CD1c-positive myeloid dendritic cell (primary cell): ENCODE data around the gene PHKA1.
"Not testable (repeated sequence)": the region's sequence is repeated elsewhere in the genome, so short reads cannot be mapped to it uniquely, and the experiment has no call there.

ENCODE experiments used
- DNase-seq: peaks from one replicate; pipeline ENCODE4 v3.0.0-alpha.2; 2016; ENCODE audit errors: extremely low spot score

Gene PHKA1

GRCh38 chrX:72572248-72573157, 141.6 kb downstream of the PHKA1 start, which contains the start of gene HDAC8:
HDAC8 (minus strand) TSS chrX:72572843; CDS start chrX:72572761, 82 bp downstream.
- peak; percentile 75 for DNase-seq

- no peak for DNase-seq
Observed at GRCh38 chrX:72569786-72570185, 144.3 kb downstream of the PHKA1 start.

DNA sequence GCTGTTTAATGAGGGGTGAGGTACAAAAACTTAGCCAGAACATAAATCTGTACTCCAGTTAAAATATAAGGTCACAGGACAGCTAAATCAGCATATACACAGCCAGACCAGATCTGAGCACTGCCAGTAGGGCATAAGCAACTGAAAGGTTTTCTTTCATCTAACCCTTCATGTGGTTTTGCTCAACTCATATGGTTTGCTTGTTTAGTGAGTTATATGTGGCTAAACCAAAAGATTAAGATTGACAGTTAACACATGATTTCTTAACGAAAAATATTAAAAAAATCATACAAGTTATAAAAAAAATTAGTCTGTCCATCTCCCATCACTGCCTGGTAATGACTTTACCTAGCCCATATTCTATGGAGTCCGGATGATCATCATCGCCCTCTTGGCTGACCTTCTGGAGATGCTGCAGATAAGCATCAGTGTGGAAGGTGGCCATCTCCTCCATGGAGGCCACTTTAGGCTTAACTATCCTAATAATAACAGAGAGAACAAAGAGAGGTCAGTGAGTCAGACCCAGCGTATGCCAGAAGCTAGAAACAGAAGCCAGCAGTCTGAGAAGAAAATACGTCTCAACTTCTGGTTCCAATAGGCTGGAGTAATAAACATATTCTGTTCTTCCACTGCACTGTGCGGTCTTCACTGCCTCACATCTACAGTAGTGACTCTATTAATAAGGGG, 145.6 kb downstream of the PHKA1 start:
- no peak for DNase-seq

GRCh38 chrX:72566448-72566847, 147.7 kb downstream of the PHKA1 start:
- no peak for DNase-seq

DNA sequence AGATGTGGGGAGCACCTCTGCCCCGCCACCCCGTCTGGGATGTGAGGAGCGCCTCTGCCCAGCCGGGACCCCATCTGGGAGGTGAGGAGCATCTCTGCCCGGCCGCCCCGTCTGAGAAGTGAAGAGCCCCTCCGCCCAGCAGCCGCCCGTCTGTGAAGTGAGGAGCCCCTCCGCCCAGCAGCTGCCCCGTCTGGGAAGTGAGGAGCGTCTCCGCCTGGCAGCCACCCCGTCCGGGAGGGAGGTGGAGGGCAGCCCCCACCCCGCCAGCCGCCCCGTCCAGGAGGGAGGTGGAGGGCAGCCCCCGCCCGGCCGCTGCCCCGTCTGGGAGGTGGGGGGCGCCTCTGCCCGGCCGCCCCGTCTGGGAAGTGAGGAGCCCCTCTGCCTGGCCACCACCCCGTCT, 154.5 kb downstream of the PHKA1 start:
- not testable (repeated sequence) for DNase-seq

- no peak for DNase-seq
Observed at GRCh38 chrX:72554448-72555140, 159.5 kb downstream of the PHKA1 start.

DNA sequence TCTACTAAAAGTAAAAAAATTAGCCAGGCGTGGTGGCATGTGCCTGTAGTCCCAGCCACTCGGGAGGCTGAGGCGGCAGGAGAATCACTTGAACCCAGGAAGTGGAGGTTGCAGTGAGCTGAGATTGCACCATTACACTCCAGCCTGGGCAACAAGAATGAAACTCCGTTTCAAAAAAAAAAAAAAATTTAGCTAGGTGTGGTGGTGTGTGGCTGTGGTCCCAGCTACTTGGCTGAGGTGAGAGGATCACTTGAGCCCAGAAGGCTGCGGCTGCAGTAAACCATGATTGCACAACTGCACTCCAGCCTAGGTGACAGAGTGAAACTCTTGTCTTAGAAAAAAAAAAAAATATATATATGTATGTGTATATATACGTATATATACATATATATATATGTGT, 161.7 kb downstream of the PHKA1 start:
- not testable (repeated sequence) for DNase-seq

- DNase-seq: no peak
Observed at GRCh38 chrX:72545990-72546389, 168.1 kb downstream of the PHKA1 start.

DNA sequence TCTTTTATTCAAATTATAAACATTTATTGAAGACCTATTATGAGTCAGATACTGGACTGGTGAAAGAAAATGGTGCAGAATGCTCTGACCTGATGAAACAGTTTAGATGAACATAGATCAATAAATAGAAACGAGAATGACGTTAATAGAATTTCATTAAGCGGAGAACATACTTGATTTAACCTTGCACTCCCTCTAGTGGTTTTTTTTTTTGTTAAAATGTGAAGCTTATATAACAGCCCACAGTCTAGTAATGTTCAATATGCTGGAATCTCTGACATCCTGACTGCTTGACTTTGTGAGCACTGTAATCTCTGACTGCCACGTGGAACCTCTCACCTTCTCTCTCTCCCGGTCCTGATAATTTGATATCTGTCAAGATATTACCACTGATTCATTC, 173.8 kb downstream of the PHKA1 start:
- DNase-seq: no peak

GRCh38 chrX:72539822-72540221, 174.3 kb downstream of the PHKA1 start:
- no peak for DNase-seq

DNA sequence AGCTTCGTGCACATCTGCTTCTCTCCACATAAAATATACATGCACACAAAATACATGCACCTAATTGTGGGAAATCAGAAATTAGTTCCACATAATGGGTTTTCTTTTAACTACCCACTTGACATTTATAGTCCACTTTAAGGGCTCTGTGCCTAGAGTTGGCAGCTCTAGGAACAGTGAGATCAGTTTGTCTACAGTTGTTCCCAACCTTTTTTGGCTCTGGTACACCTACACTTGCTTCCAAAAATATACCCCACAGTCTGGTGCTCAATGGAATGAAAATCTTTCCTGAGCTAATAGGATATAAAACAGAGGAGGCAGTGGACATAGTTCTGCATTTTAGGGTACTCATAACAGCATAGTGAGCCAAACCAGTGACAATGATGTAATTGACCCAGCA, 177.6 kb downstream of the PHKA1 start:
- no peak for DNase-seq

DNA sequence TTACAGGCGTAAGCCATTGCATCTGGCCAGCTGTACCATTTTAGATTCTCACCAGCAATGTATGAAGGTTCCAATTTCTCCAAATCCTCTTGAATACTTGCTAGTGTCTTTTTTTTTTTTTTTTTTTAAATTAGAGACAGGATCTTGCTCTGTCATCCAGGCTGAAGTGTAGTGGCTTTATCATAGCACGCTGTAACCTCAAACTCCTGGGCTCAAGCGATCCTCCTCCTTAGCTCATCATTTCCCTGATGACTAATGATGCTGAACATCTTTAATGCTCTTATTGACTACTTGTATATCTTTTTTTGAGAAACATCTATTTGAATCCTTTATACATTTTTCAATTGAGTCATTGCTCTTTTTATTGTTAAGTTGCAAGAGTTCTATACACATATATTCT, 181.7 kb downstream of the PHKA1 start:
- DNase-seq: no peak
